CD14-positive monocyte (primary cell): ENCODE data around the gene C17orf114.
A peak's percentile ranks its signal among the peaks of the same experiment; 100 is the strongest.

Experiments used
- DNase-seq, 3 donors: peaks; one replicate each; pipeline ENCODE4 v3.0.0-alpha.2; 2011 to 2022
- H2AFZ ChIP-seq: 2 replicates; pipeline ENCODE4 v1.6.0; 2012; ENCODE audit warnings: mild to moderate bottlenecking, low read depth, low read length, inconsistent platforms; ENCODE audit not compliant: insufficient read depth, poor library complexity, severe bottlenecking
- H3K27ac ChIP-seq, 2 donors: 1 replicate in 1 of 2; 2 replicates in 1 of 2; pipeline ENCODE4 v1.5.1; 2012 to 2013; ENCODE audit warnings: low read length in 2 of 2, control low read depth in 1 of 2, inconsistent platforms in 1 of 2, low read depth in 1 of 2, mild to moderate bottlenecking in 1 of 2
- H3K27me3 ChIP-seq, 2 donors: one replicate each; pipeline versions ENCODE4 v1.6.0 to v1.6.1; 2011 to 2013; ENCODE audit warnings: low read length in 2 of 2; ENCODE audit not compliant: control insufficient read depth in 2 of 2, insufficient read depth in 2 of 2
- H3K36me3 ChIP-seq, 2 donors: replicated peaks in 1 of 2; 1 replicate in 1 of 2; 2 replicates in 1 of 2; pipeline versions ENCODE4 v1.5.1 to v1.6.1; 2012 to 2013; ENCODE audit warnings: low read length in 2 of 2, control low read depth in 1 of 2, inconsistent platforms in 1 of 2, mild to moderate bottlenecking in 1 of 2; ENCODE audit not compliant: insufficient read depth in 2 of 2, control insufficient read depth in 1 of 2
- H3K4me1 ChIP-seq, 2 donors: 1 replicate in 1 of 2; 2 replicates in 1 of 2; pipeline versions ENCODE4 v1.5.1 to v1.6.1; 2012 to 2013; ENCODE audit warnings: low read length in 2 of 2, control low read depth in 1 of 2, inconsistent platforms in 1 of 2, mild to moderate bottlenecking in 1 of 2, moderate library complexity in 1 of 2; ENCODE audit not compliant: insufficient read depth in 2 of 2, control insufficient read depth in 1 of 2
- H3K4me2 ChIP-seq: replicated peaks from 2 replicates; pipeline ENCODE3; 2012; ENCODE audit warnings: low read length, moderate library complexity, mild to moderate bottlenecking; ENCODE audit not compliant: poor library complexity, severe bottlenecking; ENCODE audit errors: extremely low read depth
- H3K4me3 ChIP-seq, 3 experiments: fragments of 200-600 bp in 1 of 3; sonication (generic) in 1 of 3; replicated peaks in 1 of 3; 1 replicate in 2 of 3; 2 replicates in 1 of 3; pipeline ENCODE4 v1.5.1; 2011 to 2013; ENCODE audit warnings: low read length in 3 of 3, mild to moderate bottlenecking in 3 of 3, control low read depth in 2 of 3, low read depth in 2 of 3, inconsistent platforms in 1 of 3, moderate library complexity in 1 of 3
- H3K79me2 ChIP-seq: 2 replicates; pipeline ENCODE4 v1.6.0; 2012; ENCODE audit warnings: mild to moderate bottlenecking, control low read depth, inconsistent platforms, low read length, moderate library complexity; ENCODE audit not compliant: insufficient read depth
- H3K9ac ChIP-seq: 2 replicates; pipeline ENCODE4 v1.6.0; 2017; ENCODE audit warnings: low read length, mild to moderate bottlenecking; ENCODE audit not compliant: insufficient read depth, poor library complexity, severe bottlenecking
- H3K9me3 ChIP-seq, 2 donors: replicated peaks in 1 of 2; 1 replicate in 1 of 2; 2 replicates in 1 of 2; pipeline versions ENCODE4 v1.5.1 to v1.6.1; 2012 to 2013; ENCODE audit warnings: low read length in 2 of 2, control low read depth in 1 of 2; ENCODE audit not compliant: control insufficient read depth in 1 of 2, insufficient read depth in 1 of 2
- H4K20me1 ChIP-seq: 2 replicates; pipeline ENCODE4 v1.6.0; 2012; ENCODE audit warnings: mild to moderate bottlenecking, low read length, control low read depth, moderate library complexity; ENCODE audit not compliant: insufficient read depth
- H3K27ac Mint-ChIP-seq, 7 donors: one replicate each; pipeline ENCODE4 v1.8.0; 2020; ENCODE audit warnings: mild to moderate bottlenecking in 7 of 7, mixed read lengths in 7 of 7, moderate library complexity in 6 of 7, inconsistent platforms in 2 of 7
- H3K27me3 Mint-ChIP-seq, 3 donors: one replicate each; pipeline ENCODE4 v1.8.0; 2021 to 2022; ENCODE audit warnings: low read depth in 3 of 3, mild to moderate bottlenecking in 3 of 3, mixed read lengths in 3 of 3, moderate library complexity in 3 of 3, inconsistent platforms in 1 of 3
- H3K36me3 Mint-ChIP-seq, 2 donors: one replicate each; pipeline ENCODE4 v1.8.0; 2020; ENCODE audit warnings: mixed read lengths in 2 of 2, inconsistent platforms in 1 of 2, mild to moderate bottlenecking in 1 of 2
- H3K4me1 Mint-ChIP-seq: one replicate; pipeline ENCODE4 v1.8.0; 2020; ENCODE audit warnings: mild to moderate bottlenecking, mixed read lengths
- H3K4me3 Mint-ChIP-seq, 2 donors: one replicate each; pipeline ENCODE4 v1.8.0; 2020; ENCODE audit warnings: mild to moderate bottlenecking in 2 of 2, mixed read lengths in 2 of 2, moderate library complexity in 1 of 2
- H3K9me3 Mint-ChIP-seq, 7 donors: one replicate each; pipeline ENCODE4 v1.8.0; 2020 to 2022; ENCODE audit warnings: mixed read lengths in 7 of 7, mild to moderate bottlenecking in 6 of 7, moderate library complexity in 6 of 7, inconsistent platforms in 2 of 7
- WGBS: methylation state at CpG from one replicate; pipeline ENCODE4 v1.1.5; 2013; ENCODE audit warnings: missing lambda C conversion rate; ENCODE audit not compliant: insufficient coverage; 5-methylcytosine and 5-hydroxymethylcytosine counted together
- intact Hi-C, 2 donors: fragments of 100-400 bp; cut with micrococcal nuclease; formaldehyde crosslinking; loops; one replicate each; pipeline versions ENCODE4 v1.15.0 to v1.15.1; 2023
- TF ChIP-seq, protein P1 (sequence below): fragments of 200-600 bp; IDR thresholded peaks from one replicate; pipeline ENCODE4 v1.8.0; 2022; ENCODE audit warnings: antibody characterized with exemption, mild to moderate bottlenecking

C17orf114 gene

DNA sequence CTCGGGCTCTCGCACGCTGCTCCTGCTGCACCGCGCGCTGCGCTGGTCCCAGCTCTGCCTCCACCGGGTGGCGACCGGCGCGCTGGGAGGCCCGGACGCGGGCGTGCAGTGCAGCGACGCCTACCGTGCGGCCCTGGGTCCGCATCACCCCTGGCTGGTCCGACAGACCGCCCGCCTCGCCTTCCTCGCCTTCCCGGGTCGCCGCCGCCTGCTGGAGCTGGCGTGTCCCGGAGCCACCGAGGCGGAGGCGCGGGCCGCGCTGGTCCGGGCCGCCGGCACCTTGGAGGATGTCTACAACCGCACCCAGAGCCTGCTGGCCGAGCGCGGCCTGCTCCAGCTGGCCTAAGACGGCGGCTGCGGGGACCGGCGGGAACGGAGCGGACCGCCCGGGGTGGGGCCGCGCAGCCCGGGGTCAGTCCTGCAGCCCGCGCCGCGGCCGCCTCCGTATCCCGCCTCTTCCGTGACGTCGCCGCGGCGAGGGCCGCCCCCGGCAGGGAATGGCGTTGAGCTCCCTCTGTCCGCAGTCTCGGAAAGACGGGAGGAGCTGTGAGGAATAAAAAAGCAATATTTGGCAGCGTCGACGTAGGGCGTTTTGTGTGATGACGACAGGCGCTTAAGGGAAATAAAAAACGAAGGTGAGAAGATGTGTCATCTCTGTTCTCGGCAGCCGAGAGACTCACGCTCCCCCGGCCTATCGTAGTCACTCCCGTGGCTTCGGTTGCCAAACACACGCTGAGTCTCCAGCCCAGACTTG lies 12.0 kb downstream of the C17orf114 start:
- peaks cover 10 to 16% of the 10 kb centered on the region in 2 donors for H3K36me3 Mint-ChIP-seq
- peak overlapping the region; percentile 85 to 91 for H3K4me3 Mint-ChIP-seq
- H3K9ac ChIP-seq, result peak overlapping the region; percentile 88
- peak overlapping the region; percentile 67 for H2AFZ ChIP-seq
- H3K27me3 ChIP-seq, result peaks cover 25 to 52% of the 10 kb centered on the region in 2 donors
- peak overlapping the region; percentile 79 for H3K4me2 ChIP-seq
- peaks cover 44% of the 10 kb centered on the region for H3K4me1 Mint-ChIP-seq
- peaks cover 0 to 11% of the 10 kb centered on the region in 2 donors for H3K9me3 ChIP-seq
- WGBS, result under 1% methylated on average over 89 of the region's 91 CpGs
- peaks cover 0 to 24% (median 6%) of the 10 kb centered on the region in 7 donors for H3K9me3 Mint-ChIP-seq
- H4K20me1 ChIP-seq, result peaks cover 3% of the 10 kb centered on the region
- intact Hi-C loops, result loop anchor here (2.0 to 10.0 kb wide), 5 partner anchors 21 to 97 kb away; partner anchors contain the start of genes ARRB2 (in 1 of the 2), CXCL16 (in 1 of the 2) and ZMYND15 (in 1 of the 2)
- no peaks in the 10 kb centered on the region for H3K79me2 ChIP-seq
- peaks cover 50 to 70% (median 65%) of the 10 kb centered on the region in 3 donors for H3K27me3 Mint-ChIP-seq
- H3K27ac Mint-ChIP-seq, result peak overlapping the region; percentile 89 to 98 (median 96)
- H3K36me3 ChIP-seq, result no peaks in the 10 kb centered on the region
- DNase-seq, result peak; percentile 90 to 94 (median 92)
- peak overlapping the region; percentile 45 to 76 (median 49) for H3K4me3 ChIP-seq
- H3K4me1 ChIP-seq, result peaks cover 39 to 48% of the 10 kb centered on the region in 2 donors
- TF ChIP-seq, protein P1, sequence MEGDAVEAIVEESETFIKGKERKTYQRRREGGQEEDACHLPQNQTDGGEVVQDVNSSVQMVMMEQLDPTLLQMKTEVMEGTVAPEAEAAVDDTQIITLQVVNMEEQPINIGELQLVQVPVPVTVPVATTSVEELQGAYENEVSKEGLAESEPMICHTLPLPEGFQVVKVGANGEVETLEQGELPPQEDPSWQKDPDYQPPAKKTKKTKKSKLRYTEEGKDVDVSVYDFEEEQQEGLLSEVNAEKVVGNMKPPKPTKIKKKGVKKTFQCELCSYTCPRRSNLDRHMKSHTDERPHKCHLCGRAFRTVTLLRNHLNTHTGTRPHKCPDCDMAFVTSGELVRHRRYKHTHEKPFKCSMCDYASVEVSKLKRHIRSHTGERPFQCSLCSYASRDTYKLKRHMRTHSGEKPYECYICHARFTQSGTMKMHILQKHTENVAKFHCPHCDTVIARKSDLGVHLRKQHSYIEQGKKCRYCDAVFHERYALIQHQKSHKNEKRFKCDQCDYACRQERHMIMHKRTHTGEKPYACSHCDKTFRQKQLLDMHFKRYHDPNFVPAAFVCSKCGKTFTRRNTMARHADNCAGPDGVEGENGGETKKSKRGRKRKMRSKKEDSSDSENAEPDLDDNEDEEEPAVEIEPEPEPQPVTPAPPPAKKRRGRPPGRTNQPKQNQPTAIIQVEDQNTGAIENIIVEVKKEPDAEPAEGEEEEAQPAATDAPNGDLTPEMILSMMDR, result peak; percentile 86
- H3K27ac ChIP-seq, result peak overlapping the region; percentile 67 to 91

DNA sequence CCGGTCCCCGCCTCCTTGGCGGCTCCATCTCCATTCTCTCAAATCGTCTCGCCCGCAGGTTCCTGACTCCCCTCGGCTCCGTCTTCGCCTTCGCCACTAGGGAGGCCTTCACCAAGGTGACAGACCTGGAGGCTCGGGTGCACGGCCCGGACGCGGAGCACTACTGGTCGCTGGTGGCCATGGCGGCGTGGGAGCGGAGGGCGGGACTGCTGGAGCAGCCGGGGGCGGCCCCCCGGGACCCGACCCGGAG lies 12.5 kb downstream of the C17orf114 start:
- peak overlapping the region; percentile 79 for H3K4me2 ChIP-seq
- DNase-seq, result peak in 1 of 3 donors; percentile 5
- WGBS, result 0% methylated on average over 23 of the region's 25 CpGs
- H3K79me2 ChIP-seq, result no peaks in the 10 kb centered on the region
- peak overlapping the region; percentile 15 to 84 (median 58) for H3K27ac Mint-ChIP-seq
- H3K27me3 Mint-ChIP-seq, result peaks cover 55 to 75% (median 70%) of the 10 kb centered on the region in 3 donors
- no peaks in the 10 kb centered on the region for H3K36me3 ChIP-seq
- peaks cover 3% of the 10 kb centered on the region for H4K20me1 ChIP-seq
- peaks cover 28 to 57% of the 10 kb centered on the region in 2 donors for H3K27me3 ChIP-seq
- TF ChIP-seq, protein P1, result no peak
- peak overlapping the region; percentile 88 for H3K9ac ChIP-seq
- H3K4me1 Mint-ChIP-seq, result peaks cover 47% of the 10 kb centered on the region
- peak overlapping the region; percentile 85 to 89 for H3K4me3 Mint-ChIP-seq
- H3K4me3 ChIP-seq, result peak overlapping the region; percentile 45 to 76 (median 49)
- H3K4me1 ChIP-seq, result peaks cover 40 to 49% of the 10 kb centered on the region in 2 donors
- H3K36me3 Mint-ChIP-seq, result peaks cover 10 to 18% of the 10 kb centered on the region in 2 donors
- peaks cover 0 to 11% of the 10 kb centered on the region in 2 donors for H3K9me3 ChIP-seq
- H3K27ac ChIP-seq, result peak overlapping the region; percentile 7 to 91
- H3K9me3 Mint-ChIP-seq, result peaks cover 0 to 28% (median 6%) of the 10 kb centered on the region in 7 donors
- H2AFZ ChIP-seq, result peak overlapping the region; percentile 59
- intact Hi-C loops, result loop anchor here (2.0 to 5.0 kb wide), 2 partner anchors 21 to 98 kb away; no protein-coding TSS in a partner anchor
